Stimulated activated CD4-positive, alpha-beta T cell treated with anti-CD3 and anti-CD28 coated beads, Interleukin-4, amount 100 ng/mL, for 4 hours (primary cell): Measurements from ENCODE around the gene ADO.
"Not testable (repeated sequence)": the region's sequence is repeated elsewhere in the genome, so short reads cannot be mapped to it uniquely, and the experiment has no call there.

Source experiments
- DNase-seq, 2 experiments: peaks; one replicate each; pipeline ENCODE4 v3.0.0-alpha.2; 2020

The ADO gene

GRCh38 chr10:62804356-62805230 lies at the start of gene ADO:
Gene ADO, plus strand, starts transcription at chr10:62804720. Its CDS starts 340 bp downstream, at chr10:62805060.
- peak; percentile 76 to 78 for DNase-seq

GRCh38 chr10:62754963-62755362 lies 49.6 kb upstream of the ADO start:
- DNase-seq: no peak

DNA sequence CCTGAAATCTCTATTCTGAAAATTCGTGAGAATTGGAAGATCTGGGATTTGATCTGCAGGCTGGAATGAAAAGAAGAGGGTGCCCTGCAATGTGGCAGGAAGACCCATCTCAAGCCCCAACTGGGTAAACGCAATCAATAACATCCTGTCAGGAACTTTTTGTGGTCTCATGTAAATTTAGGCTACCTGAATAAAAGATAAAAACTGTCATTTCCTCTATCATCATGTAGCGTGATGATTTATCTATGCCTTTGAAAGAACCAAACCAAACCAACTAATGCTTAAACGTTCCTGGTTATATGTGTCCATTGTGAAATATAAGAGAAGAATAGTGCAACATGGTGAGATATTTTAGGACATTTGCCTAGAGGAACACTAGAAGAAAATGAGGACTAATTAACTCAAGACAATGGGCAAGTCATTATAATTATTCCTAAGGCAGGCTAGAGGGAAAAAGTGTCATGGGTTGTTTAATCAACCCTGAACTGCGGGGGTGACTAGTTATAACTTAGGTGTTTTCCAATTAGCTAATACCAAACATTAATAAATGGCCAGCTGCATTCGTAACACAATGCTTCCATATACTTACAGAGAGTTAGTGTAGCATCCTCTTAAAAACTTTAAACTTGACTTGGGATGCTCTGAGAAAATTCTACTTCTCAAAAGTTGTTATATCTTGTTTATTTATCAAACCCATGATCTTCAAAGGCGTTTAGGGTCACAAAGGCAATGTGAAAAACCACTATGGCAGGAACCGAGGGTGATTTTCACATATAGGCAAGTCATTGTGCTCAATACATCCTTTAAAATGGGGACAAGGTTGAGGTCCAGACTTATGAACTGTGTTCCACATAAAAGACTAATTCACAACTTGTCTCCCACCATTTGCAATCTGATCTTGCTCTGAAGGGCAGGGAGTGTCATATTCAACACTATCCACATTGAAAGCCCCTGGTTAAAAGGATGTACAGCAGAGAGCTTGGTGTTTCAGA lies 48.6 kb upstream of the ADO start:
- no peak for DNase-seq

DNA sequence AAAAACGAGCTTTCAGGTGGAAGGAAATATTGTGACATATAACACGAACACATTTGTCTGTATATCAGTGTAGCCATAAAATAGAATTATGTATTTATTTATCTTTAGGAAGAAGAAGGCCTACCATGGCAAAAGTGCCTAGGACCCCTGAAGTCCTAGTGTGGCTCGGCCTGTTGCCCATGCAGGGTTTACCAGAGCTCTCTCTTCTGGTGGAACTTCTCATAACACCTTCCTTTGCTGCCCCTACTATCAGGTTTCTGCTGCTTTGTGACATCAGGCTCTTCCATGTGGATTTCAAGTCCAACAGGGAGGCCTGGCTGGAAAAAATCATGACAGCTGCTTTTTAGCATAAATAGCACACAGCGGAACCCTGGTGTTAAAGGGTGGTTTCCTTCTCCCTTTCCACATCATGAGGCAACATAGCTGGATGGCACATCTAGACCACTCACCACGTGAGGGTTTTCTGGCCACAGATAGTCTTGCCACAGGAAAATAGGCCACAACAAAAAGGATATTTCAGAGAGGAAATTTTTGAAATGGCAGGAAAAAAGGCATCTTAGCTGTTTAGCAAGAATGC lies 44.8 kb upstream of the ADO start:
- DNase-seq: no peak

- no peak for DNase-seq
Observed at GRCh38 chr10:62760401-62760800, 44.1 kb upstream of the ADO start.

- peak; percentile 11 to 48 for DNase-seq
Observed at GRCh38 chr10:62761115-62761514, 43.4 kb upstream of the ADO start.

- no peak for DNase-seq
Observed at GRCh38 chr10:62763155-62763554, 41.4 kb upstream of the ADO start.

GRCh38 chr10:62764011-62764410 lies 40.5 kb upstream of the ADO start:
- DNase-seq: no peak

DNA sequence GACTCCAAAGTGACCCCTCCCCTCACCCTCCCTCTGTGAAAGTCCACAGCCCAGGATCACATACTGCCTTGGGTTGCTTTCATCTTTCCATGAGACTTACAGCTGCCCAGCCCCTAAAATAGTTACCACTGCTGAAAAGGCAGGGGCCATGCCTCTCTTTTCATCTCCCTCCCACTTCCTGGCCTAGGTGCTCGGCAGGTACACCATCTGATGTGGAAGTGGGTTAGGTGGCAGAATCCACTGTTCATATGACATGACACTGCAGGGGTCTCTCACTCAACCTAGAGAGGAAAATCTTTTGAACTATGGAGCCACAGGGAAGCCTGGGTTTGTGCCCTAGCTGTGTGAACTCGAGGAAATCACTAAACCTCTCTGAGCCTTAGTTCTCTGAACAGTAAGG lies 38.8 kb upstream of the ADO start:
- no peak for DNase-seq

GRCh38 chr10:62766386-62766785 lies 38.1 kb upstream of the ADO start:
- DNase-seq: no peak

- DNase-seq: no peak
Observed at GRCh38 chr10:62769574-62770242, 34.8 kb upstream of the ADO start.

GRCh38 chr10:62772186-62772974 lies 32.1 kb upstream of the ADO start:
- DNase-seq: no peak

DNA sequence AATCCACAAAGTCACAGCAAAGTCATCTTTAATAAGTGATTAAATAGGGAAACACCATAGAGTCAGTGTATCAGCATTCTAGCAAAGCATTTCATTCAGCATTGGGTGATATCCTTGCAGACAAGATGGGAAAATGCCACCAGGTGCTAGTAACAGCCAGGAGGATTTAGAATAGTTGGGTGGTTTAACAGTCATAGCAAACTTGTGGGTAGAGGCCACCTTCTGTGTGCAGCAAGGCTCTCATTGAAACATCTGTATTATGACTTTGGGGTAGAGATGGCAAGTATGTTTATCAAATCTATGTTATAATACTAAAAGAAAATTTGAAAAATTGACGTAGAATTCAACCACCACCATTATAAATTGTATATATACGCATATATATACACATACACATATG lies 26.4 kb upstream of the ADO start:
- no peak for DNase-seq

GRCh38 chr10:62779487-62780248 lies 24.9 kb upstream of the ADO start:
- peak; percentile 73 to 93 for DNase-seq

DNA sequence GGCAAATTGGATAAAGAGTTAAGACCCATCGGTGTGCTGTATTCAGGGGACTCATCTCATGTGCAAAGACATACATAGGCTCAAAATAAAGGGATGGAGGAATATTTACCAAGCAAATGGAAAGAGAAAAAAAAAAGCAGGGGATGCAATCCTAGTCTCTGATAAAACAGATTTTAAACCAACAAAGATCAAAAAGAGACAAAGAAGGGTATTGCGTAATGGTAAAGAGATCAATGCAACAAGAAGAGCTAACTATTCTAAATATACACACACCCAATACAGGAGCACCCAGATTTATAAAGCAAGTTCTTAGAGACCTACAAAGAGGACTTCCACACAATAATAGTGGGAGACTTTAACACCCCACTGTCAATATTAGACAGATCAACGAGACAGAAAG lies 20.0 kb upstream of the ADO start:
- DNase-seq: not testable (repeated sequence)

- not testable (repeated sequence) for DNase-seq
Observed at GRCh38 chr10:62788285-62788684, 16.2 kb upstream of the ADO start.

DNA sequence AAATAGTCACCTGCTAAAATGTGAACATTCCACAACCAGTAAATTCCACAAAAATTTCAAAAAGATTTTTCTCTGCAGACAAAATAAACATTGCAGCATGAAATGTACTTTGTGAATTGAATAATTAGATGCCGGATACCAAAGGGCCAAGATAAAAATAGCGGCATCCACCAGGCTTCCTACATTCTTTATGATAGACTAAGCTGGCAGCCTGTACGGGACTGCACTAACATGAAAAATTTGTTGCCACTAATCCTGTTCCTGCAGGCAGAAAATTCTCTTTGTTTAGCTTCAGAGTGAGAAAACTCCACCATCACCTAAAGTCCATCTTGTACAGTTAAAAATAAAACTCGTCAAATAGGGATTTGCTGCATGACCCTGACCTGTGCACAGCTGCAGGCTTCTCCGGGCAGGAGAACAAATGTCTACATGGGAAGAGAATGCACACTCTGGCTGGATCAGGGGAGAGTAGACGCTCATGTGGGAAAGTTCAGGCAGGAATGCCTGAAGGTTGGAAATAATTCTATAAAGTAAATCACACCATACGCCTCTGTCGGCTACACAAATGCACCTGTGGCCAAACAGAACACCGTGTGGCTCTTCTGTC lies 15.6 kb upstream of the ADO start:
- no peak for DNase-seq

GRCh38 chr10:62790019-62790555 lies 14.4 kb upstream of the ADO start:
- DNase-seq: no peak

- DNase-seq: no peak
Observed at GRCh38 chr10:62790571-62790970, 13.9 kb upstream of the ADO start.

GRCh38 chr10:62792261-62792660 lies 12.3 kb upstream of the ADO start:
- DNase-seq: no peak
